ENCODE results near the gene GATD1.

GATD1 gene

GRCh38 chr11:823441-824291 lies 46.4 kb upstream of the GATD1 start:
- no peak for TF ChIP-seq ZFX (IDR thresholded peaks at IDR 0.05)
- TF ChIP-seq CTCF (conservative IDR thresholded peaks at IDR 0.05), result no peak
- H3K27ac ChIP-seq, result peak overlapping the region; percentile 98

DNA sequence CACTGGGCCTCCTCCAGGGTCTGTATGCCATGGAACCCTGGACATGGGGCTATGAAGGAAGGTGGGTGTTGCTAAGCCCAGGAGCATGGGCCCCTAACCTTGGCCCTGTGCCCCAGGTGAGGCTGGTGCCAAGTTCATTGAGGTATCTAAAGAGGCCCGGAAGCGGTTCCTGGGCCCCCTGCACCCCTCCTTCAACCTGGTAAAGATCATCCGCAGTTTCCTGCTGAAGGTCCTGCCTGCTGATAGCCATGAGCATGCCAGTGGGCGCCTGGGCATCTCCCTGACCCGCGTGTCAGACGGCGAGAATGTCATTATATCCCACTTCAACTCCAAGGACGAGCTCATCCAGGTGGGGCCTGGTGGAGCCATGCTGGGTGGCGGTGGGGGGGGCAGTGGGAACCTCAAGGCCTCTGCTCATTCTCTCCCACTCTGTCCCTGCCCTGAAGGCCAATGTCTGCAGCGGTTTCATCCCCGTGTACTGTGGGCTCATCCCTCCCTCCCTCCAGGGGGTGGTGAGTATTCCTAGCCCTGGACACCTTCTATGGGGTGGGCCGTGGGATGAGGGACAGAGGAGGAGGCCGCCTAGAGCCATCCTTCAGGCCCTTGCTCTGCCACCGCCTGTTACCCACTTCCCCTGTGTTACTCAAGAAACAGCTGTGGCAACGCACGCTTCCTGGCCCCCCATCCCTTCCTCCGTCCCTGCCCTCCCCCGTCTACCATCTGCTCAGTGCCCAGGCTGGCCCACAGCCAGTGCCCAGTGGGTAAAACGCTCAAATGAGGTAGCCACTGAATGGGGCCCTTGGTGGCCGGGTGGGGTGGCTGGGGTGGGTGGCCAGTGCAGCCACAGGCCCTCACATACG lies 44.5 kb upstream of the GATD1 start:
- H3K27ac ChIP-seq, result peak overlapping the region; percentile 80
- TF ChIP-seq ZFX (IDR thresholded peaks at IDR 0.05) (no peak), CTCF (conservative IDR thresholded peaks at IDR 0.05) (no peak)

DNA sequence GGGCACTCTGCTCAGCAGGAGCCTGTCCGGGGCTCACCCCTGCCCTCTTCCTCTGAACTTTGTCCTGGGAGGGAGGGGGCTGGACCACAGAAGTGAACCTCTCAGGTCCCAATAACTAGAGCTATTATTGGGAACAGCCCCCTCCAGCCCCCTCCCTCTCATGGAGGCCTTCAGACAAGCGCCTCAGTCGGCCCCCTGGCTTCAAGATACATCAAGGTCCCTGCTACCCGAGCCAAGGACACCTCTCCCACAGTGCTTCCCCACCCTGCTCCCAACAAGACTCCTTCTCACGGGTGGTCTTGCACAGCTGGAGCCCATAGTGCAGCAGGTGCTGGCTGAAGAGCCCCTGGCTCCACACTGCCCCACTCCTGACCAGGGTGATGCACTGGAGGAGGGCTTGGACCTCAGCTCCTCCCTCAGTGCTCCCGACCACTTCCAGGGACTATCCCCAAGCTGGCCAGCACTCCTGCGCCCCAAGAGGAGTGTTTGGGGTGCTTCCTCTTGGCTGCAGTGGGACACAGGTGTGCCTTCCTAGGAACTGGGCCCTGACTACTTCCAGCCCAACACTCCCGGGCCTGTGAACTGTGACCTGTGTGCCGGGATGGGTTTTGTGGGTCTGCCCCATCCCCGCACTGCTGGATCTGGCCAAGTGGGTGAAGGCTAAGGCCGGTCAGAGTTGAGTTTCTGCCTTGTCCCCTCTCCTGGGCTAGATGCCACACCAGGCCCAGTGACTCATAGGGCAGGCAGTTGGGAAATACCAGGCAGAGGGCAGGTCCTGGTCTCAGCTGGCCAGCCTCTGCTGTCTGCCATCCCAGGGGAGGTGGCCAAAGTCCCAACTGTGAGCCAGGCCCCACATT lies 43.6 kb upstream of the GATD1 start:
- TF ChIP-seq ZFX (IDR thresholded peaks at IDR 0.05) (no peak), CTCF (conservative IDR thresholded peaks at IDR 0.05) (no peak)
- H3K27ac ChIP-seq, result peak overlapping the region; percentile 80

DNA sequence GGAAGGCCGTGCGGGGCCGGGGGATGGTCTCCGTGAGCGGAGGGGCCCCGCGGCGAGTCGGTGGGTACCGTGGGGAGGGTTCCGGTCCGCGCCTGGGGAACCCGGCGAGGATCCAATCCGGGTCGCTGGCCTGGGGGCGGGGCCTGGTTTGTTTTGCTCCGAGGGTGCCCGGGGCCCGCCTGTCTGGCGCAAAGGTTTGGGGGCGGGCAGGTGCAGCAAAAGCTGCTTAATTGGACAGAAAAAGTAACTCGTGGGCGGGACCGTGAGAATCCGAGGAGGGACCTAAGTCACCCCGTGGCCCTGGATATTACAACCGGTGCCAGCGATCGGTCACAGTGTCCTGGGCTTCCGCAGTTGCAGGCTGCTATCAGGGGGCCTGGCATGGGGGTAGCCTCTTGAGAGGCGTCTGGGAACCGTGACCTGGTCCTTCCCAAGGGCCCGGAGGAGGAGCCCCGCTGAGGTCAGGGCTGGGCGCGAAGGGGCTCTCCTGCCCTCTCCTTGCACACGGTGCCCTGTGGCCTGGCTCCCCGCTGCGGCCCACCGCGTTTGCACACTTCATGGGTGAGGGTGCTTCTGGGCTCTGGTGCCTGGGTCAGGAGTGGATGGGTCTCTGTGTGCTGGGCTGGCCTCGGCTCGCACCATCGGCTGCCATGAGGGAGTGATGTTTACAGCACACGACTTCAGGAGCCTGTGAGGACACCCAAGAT lies 42.8 kb upstream of the GATD1 start:
- peak overlapping the region; percentile 80 for H3K27ac ChIP-seq

DNA sequence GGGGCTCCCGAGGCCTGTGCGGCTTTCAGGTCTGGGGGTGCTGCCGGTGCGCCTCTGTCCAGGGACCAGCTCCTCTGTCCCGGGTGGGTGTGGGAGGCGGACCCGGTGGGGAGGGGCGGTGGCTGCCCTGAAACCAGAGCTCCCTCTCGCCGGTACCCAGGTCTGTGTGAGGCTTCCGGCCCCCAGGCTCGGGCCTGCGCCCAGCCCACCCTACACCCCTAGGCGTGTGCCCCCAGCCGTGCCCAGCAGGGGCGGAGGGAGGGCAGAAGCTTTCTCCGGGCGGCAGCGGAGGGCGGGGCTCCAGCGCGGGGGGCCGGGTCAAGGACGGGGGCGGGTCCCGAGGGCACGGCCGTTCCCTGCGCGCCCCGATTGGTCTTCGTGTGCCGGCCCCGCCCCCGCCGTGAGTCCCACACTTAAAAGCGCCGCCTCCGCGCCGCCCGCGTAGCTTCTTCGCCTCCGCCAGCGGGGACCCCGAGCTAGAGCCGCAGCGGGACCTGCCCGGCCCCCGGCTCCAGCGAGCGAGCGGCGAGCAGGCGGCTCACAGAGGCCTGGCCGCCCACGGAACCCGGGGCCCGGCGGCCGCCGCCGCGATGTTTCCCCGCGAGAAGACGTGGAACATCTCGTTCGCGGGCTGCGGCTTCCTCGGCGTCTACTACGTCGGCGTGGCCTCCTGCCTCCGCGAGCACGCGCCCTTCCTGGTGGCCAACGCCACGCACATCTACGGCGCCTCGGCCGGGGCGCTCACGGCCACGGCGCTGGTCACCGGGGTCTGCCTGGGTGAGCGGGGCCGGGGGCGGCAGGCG lies 42.0 kb upstream of the GATD1 start:
- H3K27ac ChIP-seq, result peak overlapping the region; percentile 80
- TF ChIP-seq CTCF (conservative IDR thresholded peaks at IDR 0.05) (no peak), ZFX (IDR thresholded peaks at IDR 0.05) (no peak)

More for the DNA sequence above, 42.8 kb upstream of the GATD1 start:
- TF ChIP-seq CTCF (conservative IDR thresholded peaks at IDR 0.05), result no peak
- no peak for TF ChIP-seq ZFX (IDR thresholded peaks at IDR 0.05)

Data from C4-2B (cell line).